Cardiac septum (tissue), 1 donor: Measurements from ENCODE around the gene DDB1. TPM values are rescaled to one million over a fixed set of nuclear protein-coding genes. Genes with fewer than 3 reads are reported as not detected.

Experiments used
- DNase-seq: peaks from one replicate; pipeline ENCODE4 v3.0.0-alpha.2; 2020; ENCODE audit warnings: low spot score
- intact Hi-C: fragments of 100-400 bp; cut with DNase I; formaldehyde crosslinking; loops from one replicate; pipeline ENCODE4 v1.14.0; 2022
- total RNA-seq: library from RNA; stranded (reverse); fragmentation: NEBNext Ultra II Directional; extraction: Animal tissue kit (Norgen Biotek cat#: 25700); gene quantifications from one replicate; pipeline ENCODE4 v1.2.1, GENCODE V29; 2021
- donor health status: DM: no; HTN: no; CAD: no.

The DDB1 gene
- total RNA-seq, 1 donor from 2014 or later, result 125 TPM

- DNase-seq, result peak; percentile 73
- intact Hi-C loops, result no loop called here
Measured at GRCh38 chr11:61338783-61339489, 6.0 kb upstream of the DDB1 start.

GRCh38 chr11:61337706-61338470, 5.0 kb upstream of the DDB1 start:
- DNase-seq, result peak; percentile 46
- intact Hi-C loops, result no loop called here

GRCh38 chr11:61336171-61336935, 3.4 kb upstream of the DDB1 start:
- intact Hi-C loops, result loop anchor here (1.0 kb wide), 1 partner anchor 49 kb away; no protein-coding TSS in a partner anchor

GRCh38 chr11:61335355-61335710, 2.4 kb upstream of the DDB1 start:
- intact Hi-C loops, result no loop called here

More at GRCh38 chr11:61336171-61336935, 3.4 kb upstream of the DDB1 start:
- peak; percentile 91 for DNase-seq

GRCh38 chr11:61334434-61335354, 1.8 kb upstream of the DDB1 start:
- DNase-seq, result peak; percentile 67
- intact Hi-C loops, result loop anchor here (5.0 kb wide), 1 partner anchor 37 kb away; the partner anchor contains the start of gene VWCE

More at GRCh38 chr11:61335355-61335710, 2.4 kb upstream of the DDB1 start:
- DNase-seq, result peak; percentile 68

- DNase-seq, result peak; percentile 47
- intact Hi-C loops, result loop anchor here (1.0 to 5.0 kb wide), 2 partner anchors 29 to 36 kb away; partner anchors contain the start of genes TMEM138 and VWCE
Measured at GRCh38 chr11:61333550-61334433, 887 bp upstream of the DDB1 start.

- intact Hi-C loops, result loop anchor here (5.0 kb wide), 1 partner anchor 35 kb away; the partner anchor contains the start of gene VWCE
- no peak for DNase-seq
Measured at GRCh38 chr11:61332281-61332796, 566 bp downstream of the DDB1 start.

DNA sequence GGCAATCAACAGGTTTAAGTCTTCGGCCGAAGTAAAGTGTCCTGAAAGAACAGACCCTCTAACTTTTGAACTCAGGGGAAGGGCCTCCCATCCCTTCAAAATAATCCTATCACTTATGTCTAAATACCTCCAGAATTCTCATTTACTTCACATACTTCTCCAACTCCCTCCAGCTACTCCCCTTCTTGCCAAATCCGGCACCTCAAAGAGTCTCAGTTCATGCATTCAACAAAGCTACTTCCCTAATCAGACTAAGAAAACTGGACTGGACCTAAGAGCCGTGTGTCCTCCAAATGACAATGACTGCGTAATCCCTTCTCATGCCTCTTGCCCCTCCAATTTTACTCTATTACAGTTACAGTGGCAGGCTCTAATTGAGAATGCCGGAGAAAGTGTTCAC, 1.3 kb downstream of the DDB1 start:
- DNase-seq, result no peak
- intact Hi-C loops, result loop anchor here (5.0 kb wide), 1 partner anchor 34 kb away; the partner anchor contains the start of gene VWCE

- intact Hi-C loops, result loop anchor here (5.0 kb wide), 1 partner anchor 33 kb away; the partner anchor contains the start of gene VWCE
- no peak for DNase-seq
Measured at GRCh38 chr11:61329871-61330270, 3.0 kb downstream of the DDB1 start.

DNA sequence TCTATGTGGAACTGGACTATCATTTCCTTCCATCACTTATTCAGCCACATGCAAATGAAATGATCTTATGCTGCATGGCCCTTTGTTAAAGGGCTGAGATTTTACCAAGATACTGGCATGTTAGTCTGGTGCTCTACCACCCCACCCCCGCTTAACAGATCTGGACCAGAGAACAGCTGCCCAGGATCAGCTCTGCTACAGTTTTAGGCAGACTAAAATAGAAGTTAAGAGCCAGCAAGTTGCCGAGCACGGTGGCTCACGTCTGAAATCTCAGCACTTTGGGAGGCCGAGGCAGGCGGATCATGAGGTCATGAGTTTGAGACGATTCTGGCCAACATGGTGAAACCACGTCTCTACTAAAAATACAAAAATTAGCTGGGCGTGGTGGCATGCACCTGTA, 4.6 kb downstream of the DDB1 start:
- DNase-seq, result peak; percentile 50
- intact Hi-C loops, result no loop called here

- intact Hi-C loops, result no loop called here
- DNase-seq, result no peak
Measured at GRCh38 chr11:61327669-61328071, 5.2 kb downstream of the DDB1 start.

GRCh38 chr11:61325649-61326414, 7.1 kb downstream of the DDB1 start:
- peak; percentile 14 for DNase-seq
- intact Hi-C loops, result no loop called here

GRCh38 chr11:61315260-61315659, 17.6 kb downstream of the DDB1 start:
- no peak for DNase-seq

DNA sequence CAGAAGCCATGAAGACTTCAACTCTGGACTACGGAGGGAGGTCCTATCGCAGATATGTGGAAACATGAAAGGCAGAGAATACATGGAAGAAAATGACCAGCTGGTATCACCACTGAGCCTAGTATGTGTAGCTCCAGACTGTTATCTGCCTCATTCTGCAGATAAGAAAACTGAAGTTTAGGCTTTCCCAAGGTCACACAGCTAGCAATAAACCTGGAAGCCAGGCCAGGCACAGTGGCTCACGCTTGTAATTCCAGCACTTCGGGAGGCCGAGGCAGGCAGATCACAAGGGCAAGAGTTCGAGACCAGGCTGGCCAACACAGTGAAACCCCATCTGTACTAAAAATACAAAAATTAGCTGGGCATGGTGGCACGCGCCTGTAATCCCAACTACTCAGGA, 22.2 kb downstream of the DDB1 start:
- DNase-seq, result no peak
- intact Hi-C loops, result no loop called here

More at GRCh38 chr11:61315260-61315659, 17.6 kb downstream of the DDB1 start:
- intact Hi-C loops, result no loop called here

DNA sequence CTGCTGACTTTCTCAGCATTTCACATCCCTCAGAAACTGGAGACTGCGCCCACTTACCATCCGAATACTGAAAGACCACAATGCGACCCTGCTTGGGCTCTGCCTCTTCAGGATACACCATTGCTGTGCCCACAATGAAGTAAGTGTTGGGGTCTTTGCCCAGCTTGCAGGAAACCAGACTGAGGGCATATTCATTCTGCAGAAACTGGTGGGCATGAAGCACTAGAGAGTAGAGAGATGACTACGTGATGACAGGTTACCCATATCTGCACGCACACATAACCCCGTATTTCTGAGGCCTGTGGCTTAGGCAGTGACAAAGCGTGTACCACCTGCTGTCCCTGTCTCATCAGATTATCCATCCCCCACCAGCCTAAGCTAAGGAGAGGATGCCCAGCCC, 23.2 kb downstream of the DDB1 start:
- DNase-seq, result no peak
- intact Hi-C loops, result no loop called here

GRCh38 chr11:61309141-61309540, 23.8 kb downstream of the DDB1 start:
- DNase-seq, result no peak
- intact Hi-C loops, result no loop called here

GRCh38 chr11:61307354-61307753, 25.6 kb downstream of the DDB1 start:
- intact Hi-C loops, result no loop called here
- no peak for DNase-seq
